Activated CD4-positive, alpha-beta T cell treated with anti-CD3 and anti-CD28 coated beads, Interleukin-2, Interleukin-6, amounts not matched to agents 100 ng/mL and 50 ng/mL, durations not matched to agents 16 hours and 8 hours (primary cell): ENCODE measurements around the gene C3orf80.
"Not testable (repeated sequence)": the region's sequence is repeated elsewhere in the genome, so short reads cannot be mapped to it uniquely, and the experiment has no call there.

Experiments used
- DNase-seq: peaks from one replicate; pipeline ENCODE4 v3.0.0-alpha.2; 2020

C3orf80 gene

DNA sequence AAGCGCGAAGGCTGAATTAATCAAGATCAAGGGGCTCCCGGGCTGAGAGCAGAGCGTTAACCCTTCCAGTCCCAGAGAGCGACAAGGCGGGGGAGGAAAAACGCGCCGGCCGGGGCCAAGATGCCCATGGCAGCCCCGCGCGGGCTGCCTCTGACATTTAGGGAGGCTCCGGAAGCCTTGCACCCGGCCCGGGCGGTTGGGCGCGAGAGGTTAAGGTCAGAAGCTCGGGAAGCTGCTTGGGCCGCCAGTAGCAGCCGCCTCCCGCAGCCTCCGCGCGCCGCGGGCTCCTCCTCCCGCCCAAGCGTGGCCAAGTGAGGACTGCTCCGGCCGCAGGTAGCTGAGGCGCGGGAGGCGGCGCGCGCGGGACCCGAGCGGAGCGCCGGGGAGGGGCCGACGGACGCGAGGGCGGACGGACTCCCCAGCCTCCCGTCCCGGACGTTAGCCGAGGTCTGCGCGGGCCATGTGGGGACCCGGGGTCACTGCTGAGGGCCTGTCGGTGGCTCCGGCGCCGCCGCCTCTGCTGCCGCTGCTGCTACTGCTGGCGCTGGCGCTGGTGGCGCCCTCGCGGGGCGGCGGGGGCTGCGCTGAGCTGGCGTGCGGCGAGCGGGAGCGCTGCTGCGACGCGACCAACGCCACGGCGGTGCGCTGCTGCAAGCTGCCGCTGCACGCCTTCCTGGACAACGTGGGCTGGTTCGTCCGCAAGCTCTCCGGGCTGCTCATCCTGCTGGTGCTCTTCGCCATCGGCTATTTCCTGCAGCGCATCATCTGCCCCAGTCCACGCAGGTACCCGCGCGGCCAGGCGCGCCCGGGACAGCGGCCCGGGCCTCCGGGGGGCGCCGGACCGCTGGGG lies at the start of gene C3orf80:
C3orf80 (plus strand) TSS at position 247 of the 850 bp plus-strand sequence; CDS start at position 461, 214 bp downstream.
- DNase-seq: peak; percentile 65

DNA sequence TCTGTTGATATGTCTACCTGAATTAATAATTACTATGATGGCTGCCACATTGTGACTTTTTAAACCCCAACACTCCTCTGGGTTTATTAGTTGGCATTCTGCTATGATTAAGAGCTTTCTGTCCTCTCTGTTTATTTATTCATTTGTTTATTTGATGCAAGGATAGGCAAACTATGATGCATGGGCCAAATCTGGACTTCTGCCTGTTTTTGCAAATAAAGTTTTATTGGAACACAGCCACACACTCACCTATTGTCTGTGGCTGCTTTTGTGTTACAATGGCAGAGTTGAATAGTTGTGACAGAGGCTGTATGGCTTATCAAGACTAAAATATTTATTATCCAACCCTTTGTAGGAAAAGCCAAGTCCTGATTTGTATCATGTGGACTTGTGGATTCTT lies 48.3 kb upstream of the C3orf80 start:
- no peak for DNase-seq

DNA sequence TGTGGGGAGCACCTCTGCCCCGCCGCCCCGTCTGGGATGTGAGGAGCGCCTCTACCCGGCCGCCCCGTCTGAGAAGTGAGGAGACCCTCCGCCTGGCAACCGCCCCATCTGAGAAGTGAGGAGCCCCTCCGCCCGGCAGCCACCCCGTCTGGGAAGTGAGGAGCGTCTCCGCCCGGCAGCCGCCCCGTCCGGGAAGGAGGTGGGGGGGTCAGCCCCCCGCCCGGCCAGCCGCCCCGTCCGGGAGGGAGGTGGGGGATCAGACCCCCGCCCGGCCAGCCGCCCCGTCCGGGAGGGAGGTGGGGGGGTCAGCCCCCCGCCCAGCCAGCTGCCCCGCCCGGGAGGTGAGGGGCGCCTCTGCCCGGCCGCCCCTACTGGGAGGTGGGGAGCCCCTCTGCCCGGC lies 46.6 kb upstream of the C3orf80 start:
- not testable (repeated sequence) for DNase-seq

- DNase-seq: not testable (repeated sequence)
Observed at GRCh38 chr3:160179403-160179802, 45.8 kb upstream of the C3orf80 start.

GRCh38 chr3:160179906-160180305 lies 45.3 kb upstream of the C3orf80 start:
- no peak for DNase-seq

GRCh38 chr3:160180581-160181216 lies 44.5 kb upstream of the C3orf80 start:
- DNase-seq: no peak

DNA sequence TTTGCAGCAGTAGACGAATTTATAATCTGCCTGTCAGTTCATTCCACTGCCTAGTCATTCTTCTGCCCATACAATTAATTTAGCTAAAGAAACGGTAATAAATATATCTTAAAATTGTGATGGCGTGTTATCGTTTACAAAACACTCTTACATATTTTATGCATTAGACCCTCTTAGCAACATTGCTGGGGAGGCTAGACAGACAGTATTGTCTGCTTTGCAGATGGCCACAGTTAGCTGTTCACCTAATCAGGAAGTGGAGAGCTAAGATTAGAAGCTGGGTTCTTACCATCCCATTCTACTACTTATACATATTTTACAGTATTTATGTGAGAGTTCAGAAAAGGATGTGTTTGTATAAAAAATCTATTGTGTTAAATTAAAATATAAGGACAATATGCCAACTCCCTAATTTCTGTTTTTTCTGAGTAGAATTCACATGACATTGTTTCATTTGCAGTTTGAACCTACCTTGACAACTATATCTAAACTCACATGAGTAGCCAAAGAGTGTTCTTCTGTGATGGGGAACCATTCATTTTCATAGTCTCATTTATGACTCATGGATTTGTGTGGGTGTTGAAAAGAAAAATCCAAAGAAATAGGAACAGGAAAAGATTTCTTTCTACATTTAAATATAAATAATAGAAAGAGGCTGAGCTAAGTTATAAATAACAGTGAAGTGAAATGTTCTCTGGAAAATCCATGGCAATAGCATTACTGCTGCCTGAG lies 41.7 kb upstream of the C3orf80 start:
- DNase-seq: no peak

DNA sequence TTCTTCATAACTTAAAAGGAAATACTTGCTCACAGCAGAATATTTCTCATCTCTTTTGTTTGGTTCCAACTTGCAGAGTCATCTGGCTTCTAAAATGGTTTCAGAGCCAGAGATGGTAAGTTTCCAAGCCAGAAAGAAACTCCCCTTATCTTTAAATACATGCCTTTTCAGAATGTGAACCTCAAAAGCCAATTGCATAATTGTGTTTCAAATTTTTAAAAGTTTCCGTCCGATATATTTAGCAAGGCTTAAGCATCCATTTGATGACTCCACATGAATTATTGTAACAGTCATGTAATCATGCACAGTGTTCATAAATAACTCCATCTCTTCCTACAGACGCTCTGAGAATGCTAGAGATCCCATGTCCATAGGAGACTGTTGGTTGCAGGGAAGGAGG lies 40.6 kb upstream of the C3orf80 start:
- no peak for DNase-seq

GRCh38 chr3:160185751-160186150 lies 39.5 kb upstream of the C3orf80 start:
- DNase-seq: no peak

GRCh38 chr3:160187288-160187687 lies 37.9 kb upstream of the C3orf80 start:
- DNase-seq: no peak

DNA sequence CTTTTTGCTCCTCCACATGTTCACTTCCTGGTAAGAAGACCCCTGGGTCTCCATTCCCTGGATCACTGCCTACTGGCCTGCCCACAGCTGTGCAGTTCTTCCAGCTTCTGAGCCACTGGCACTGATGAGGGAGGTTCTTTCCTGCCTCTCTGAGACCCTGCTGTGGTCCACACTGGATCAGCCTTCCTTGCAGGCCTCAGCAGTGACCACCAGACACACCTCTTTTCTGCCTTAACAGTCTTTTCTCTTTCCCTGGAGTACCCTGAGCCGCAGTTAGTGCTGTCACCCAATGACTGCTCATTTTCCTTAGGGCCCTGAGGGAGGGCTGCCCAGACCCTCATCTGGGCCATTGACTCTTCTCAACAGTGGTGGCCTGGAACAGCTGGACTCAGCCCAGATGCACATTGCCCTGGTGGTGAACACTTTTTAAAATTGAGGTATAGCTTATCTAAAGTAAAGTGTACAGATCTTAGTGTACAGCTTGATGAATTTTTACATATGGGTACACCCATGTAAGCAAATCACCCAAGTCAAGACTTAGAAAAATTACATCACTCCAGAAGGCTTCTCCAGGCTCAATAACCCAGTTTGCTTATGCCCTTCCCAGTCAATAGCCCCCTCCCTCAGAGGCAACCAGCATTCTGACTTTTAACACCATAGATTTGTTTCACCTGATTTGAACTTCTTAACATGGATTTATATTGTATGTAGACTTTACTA lies 32.8 kb upstream of the C3orf80 start:
- no peak for DNase-seq

DNA sequence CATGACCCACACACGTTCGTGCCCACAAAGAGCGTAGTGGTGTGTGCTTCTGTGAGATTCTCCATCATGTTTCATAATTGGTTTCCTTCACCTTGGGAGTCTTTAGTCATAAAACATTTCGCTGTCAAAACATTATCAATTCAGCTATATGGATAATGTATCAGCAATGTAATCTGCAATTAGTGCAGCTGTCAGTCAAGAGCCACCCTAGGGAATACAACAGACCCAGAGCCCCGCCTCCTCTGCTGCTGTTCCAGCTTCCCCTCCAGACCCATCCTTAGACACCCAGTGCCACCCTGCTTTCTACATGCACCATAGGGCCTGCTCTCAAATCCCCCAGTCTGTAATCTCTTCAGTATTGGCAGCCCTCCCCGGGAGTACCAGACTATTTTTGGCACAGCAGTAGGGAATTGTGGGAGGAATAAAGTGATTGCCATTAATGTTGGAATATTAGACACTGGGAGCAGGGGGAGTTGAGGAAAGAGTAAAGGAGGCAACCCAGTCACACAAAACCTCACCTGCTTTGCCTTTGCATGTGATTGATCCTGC lies 31.5 kb upstream of the C3orf80 start:
- DNase-seq: no peak

DNA sequence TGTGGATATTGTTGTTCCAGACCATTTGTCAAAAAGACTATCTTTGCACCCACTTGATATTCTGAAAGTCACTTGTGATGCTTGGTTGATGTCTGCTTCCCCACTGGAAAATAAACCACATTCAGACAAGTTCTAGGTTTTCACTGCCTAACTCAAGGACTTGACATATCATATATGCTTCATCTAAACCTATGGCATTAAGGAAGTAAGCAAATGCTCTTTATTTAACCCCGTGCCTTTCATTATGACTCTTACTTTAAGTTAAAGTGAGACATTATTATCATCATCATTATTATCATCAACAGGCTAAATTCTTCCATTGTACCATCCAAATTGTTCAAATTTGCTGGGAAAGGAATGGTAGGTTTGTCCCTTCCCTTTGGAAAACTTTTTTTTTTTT lies 30.8 kb upstream of the C3orf80 start:
- DNase-seq: no peak

- no peak for DNase-seq
Observed at GRCh38 chr3:160195106-160195505, 30.1 kb upstream of the C3orf80 start.

DNA sequence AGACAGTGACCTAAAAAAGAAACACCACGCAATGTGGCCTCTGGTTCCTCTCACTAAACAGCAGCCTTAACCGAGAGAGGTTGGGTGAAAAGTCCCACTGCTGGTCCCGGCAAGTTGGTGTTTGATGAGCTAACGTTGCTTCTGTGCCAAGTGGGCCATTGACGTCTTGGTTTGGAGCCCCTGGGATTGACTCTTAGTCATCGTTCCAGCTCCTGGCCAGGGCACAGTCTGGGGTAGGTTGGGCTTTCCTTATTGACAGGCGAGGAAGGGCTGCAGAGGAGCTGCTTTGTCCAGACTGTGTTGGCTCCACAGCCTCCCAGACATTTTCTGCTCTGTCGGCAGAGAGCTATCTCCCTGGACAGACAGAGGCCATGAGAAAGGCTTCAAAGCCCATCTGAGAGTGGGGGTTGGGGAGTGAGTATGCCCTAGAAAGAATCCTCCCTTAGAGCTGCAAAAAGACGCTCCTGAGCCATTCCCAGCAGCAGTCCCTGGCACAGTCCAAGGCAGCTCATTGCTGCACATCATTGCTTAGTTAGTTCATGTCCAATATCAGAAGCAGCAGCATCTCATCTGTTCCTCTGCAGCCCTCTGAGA lies 28.6 kb upstream of the C3orf80 start:
- no peak for DNase-seq

- no peak for DNase-seq
Observed at GRCh38 chr3:160199108-160199507, 26.1 kb upstream of the C3orf80 start.

DNA sequence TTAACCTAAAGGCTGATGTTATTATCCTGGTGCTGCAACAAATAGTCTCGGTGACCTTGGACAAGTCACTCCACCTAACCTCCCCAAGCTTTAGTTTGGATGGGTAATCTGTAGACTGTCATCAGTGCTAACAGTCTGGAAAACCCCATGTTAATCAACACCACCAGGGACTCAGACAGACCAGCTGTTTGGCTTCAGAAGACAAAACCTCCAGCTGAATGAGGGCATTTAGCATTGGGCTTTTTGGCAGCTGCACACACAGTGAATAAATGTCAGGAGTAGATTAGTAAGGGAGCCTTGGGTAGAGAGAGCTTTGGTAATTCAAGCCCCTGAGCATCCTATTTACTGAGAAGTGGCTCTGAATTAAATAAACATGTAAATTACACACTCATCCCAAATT lies 24.9 kb upstream of the C3orf80 start:
- DNase-seq: no peak

DNA sequence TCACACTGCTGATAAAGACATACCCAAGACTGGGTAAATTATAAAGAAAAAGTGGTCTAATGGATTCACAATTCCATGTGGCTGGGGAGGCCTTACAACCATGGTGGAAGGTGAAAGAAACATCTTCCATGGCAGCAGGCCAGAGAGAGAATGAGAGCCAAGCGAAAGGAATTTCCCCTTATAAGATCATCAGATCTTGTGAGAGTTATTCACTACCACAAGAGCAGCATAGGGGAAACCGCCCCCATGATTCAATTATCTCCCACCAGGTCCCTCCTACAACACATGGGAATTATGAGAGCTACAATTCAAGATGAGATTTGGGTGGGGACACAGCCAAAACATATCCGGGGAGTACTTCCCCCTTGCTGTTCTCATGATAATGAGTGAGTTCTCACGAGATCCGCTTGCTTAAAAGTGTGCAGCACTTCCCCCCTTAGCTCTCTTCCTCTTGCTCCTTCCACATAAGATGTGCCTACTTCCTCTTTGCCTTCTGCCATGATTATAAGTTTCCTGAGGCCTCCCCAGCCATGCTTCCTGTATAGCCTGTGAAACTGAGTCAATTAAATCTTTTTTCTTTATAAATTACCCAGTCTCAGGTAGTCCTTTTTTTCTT lies 20.7 kb upstream of the C3orf80 start:
- not testable (repeated sequence) for DNase-seq

- no peak for DNase-seq
Observed at GRCh38 chr3:160205606-160206005, 19.6 kb upstream of the C3orf80 start.

GRCh38 chr3:160210341-160210740 lies 14.9 kb upstream of the C3orf80 start:
- no peak for DNase-seq

- DNase-seq: peak; percentile 27
Observed at GRCh38 chr3:160210799-160211221, 14.4 kb upstream of the C3orf80 start.

GRCh38 chr3:160213191-160213590 lies 12.0 kb upstream of the C3orf80 start:
- DNase-seq: no peak
